HepG2 (cell line): ENCODE results near the gene MTOR. TPM values are rescaled to one million over a fixed set of nuclear protein-coding genes. Genes with fewer than 3 reads are reported as not detected.

Experiments used
- DR1 ChIP-seq: sonication (generic); formaldehyde crosslinking; IDR thresholded peaks from 2 replicates; pipeline ENCODE4 v1.8.0; 2021; ENCODE audit warnings: mild to moderate bottlenecking, missing genetic modification reagents, inconsistent platforms
- ELF4 ChIP-seq: sonication (generic); formaldehyde crosslinking; IDR thresholded peaks from 2 replicates; pipeline ENCODE4 v1.5.0; 2020; ENCODE audit warnings: missing genetic modification reagents, mild to moderate bottlenecking, moderate library complexity, borderline replicate concordance
- ZC3H4 ChIP-seq: sonication (generic); formaldehyde crosslinking; IDR thresholded peaks from 2 replicates; pipeline ENCODE4 v1.4.0; 2020; ENCODE audit warnings: missing genetic modification reagents, borderline replicate concordance
- ZNF224 ChIP-seq: sonication (generic); formaldehyde crosslinking; IDR thresholded peaks from 2 replicates; pipeline ENCODE4 v1.5.0; 2020; ENCODE audit warnings: mild to moderate bottlenecking, missing genetic modification reagents
- ZNF234 ChIP-seq: sonication (generic); formaldehyde crosslinking; conservative IDR thresholded peaks from 2 replicates; pipeline ENCODE4 v1.5.1; 2020; ENCODE audit warnings: mild to moderate bottlenecking, missing genetic modification reagents
- ZNF598 ChIP-seq: sonication (generic); formaldehyde crosslinking; IDR thresholded peaks from 2 replicates; pipeline ENCODE4 v1.5.1; 2020; ENCODE audit warnings: mild to moderate bottlenecking, missing genetic modification reagents, borderline replicate concordance
- ZNF770 ChIP-seq: sonication (generic); formaldehyde crosslinking; IDR thresholded peaks from 2 replicates; pipeline ENCODE4 v1.5.0; 2020; ENCODE audit warnings: mild to moderate bottlenecking, missing genetic modification reagents
- polyA plus RNA-seq, 8 experiments: library from polyadenylated mRNA; depleted of rRNA in 3 of 8; stranded (reverse) in 7 of 8; unstranded in 1 of 8; fragments of >200 nt; fragmentation: Illumina TruSeq in 4 of 8; extraction: Trizol in 4 of 8; gene quantifications; 2 replicates each; pipeline versions ENCODE4 v1.2.1 to v1.2.3, GENCODE V29; 2011 to 2016; ENCODE audit warnings: low read depth in 4 of 8, missing spikeins in 1 of 8, mixed read lengths in 1 of 8; ENCODE audit not compliant: insufficient read depth in 1 of 8
- total RNA-seq, 5 experiments: library from RNA; depleted of rRNA; stranded (reverse); fragments of >200 nt; fragmentation: Illumina TruSeq; extraction: Trizol; gene quantifications; 2 replicates each; pipeline ENCODE4 v1.2.3, GENCODE V29; 2016; ENCODE audit warnings: low read depth in 1 of 5
- TF ChIP-seq, protein P1 (sequence below): sonication (generic); formaldehyde crosslinking; IDR thresholded peaks from 2 replicates; pipeline ENCODE4 v1.4.0; 2020; ENCODE audit warnings: missing genetic modification reagents
- TF ChIP-seq, protein P2 (sequence below): sonication (generic); formaldehyde crosslinking; IDR thresholded peaks from 2 replicates; pipeline ENCODE4 v1.9.0; 2022; ENCODE audit warnings: missing genetic modification reagents, mild to moderate bottlenecking, borderline replicate concordance
- TF ChIP-seq, protein P3 (sequence below), 2 experiments: sonication (generic) in 1 of 2; formaldehyde crosslinking in 1 of 2; IDR thresholded peaks; 2 replicates each; pipeline versions ENCODE4 v1.5.1 to v1.6.1; 2011 to 2020; ENCODE audit warnings: borderline replicate concordance in 1 of 2, low read depth in 1 of 2, low read length in 1 of 2, mild to moderate bottlenecking in 1 of 2, missing genetic modification reagents in 1 of 2, moderate library complexity in 1 of 2
- TF ChIP-seq, protein P4 (sequence below): IDR thresholded peaks from 2 replicates; pipeline ENCODE4 v1.6.1; 2012; ENCODE audit warnings: inconsistent platforms
- TF ChIP-seq, protein P5 (sequence below): sonication (generic); formaldehyde crosslinking; IDR thresholded peaks from 2 replicates; pipeline ENCODE4 v1.8.0; 2022; ENCODE audit warnings: low read depth, missing genetic modification reagents
- TF ChIP-seq, protein P6 (sequence below): sonication (generic); formaldehyde crosslinking; IDR thresholded peaks from 2 replicates; pipeline ENCODE4 v1.8.0; 2022; ENCODE audit warnings: missing genetic modification reagents, mild to moderate bottlenecking, borderline replicate concordance

Gene MTOR
- total and polyA plus RNA-seq, 2 of the 13 experiments (the other 11 are each of a cell fraction or from before 2014, with no cell fraction given), result 24.6 to 34.6 TPM

DNA sequence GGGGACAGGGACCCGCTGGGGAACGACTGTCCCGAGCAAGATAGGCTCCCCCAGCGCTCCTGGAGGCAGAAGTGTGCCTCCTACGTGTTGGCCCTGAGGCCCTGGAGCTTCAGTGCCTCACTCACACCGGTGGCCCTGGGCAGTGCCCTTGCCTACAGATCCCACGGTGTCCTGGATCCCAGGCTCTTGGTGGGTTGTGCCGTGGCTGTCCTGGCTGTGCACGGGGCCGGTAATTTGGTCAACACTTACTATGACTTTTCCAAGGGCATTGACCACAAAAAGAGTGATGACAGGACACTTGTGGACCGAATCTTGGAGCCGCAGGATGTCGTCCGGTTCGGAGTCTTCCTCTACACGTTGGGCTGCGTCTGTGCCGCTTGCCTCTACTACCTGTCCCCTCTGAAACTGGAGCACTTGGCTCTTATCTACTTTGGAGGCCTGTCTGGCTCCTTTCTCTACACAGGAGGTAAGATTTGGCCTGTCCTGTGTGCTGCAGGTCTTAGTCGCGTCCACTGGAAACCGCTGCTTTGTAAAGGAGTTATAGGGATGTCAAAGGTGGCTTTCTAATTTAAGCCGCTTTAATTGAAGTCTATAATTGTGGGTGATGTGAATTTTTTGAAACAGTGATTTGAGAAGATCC, 11.4 kb upstream of the MTOR start (continued):
- TF ChIP-seq, protein P1, sequence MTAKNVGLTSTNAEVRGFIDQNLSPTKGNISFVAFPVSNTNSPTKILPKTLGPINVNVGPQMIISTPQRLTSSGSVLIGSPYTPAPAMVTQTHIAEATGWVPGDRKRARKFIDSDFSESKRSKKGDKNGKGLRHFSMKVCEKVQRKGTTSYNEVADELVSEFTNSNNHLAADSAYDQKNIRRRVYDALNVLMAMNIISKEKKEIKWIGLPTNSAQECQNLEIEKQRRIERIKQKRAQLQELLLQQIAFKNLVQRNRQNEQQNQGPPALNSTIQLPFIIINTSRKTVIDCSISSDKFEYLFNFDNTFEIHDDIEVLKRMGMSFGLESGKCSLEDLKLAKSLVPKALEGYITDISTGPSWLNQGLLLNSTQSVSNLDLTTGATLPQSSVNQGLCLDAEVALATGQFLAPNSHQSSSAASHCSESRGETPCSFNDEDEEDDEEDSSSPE (CRISPR knock-in tag), result no peak
- TF ChIP-seq ELF4 (CRISPR knock-in tag) (peak; percentile 53; the same call in 1 of the 2 replicates), DR1 (CRISPR knock-in tag) (0 out of 2 replicates have a peak, but pooled peaks have one; percentile 40), ZNF234 (CRISPR knock-in tag) (0 out of 2 replicates have a peak, but pooled peaks have one; percentile 10), ZNF224 (CRISPR knock-in tag) (peak; percentile 26; the same call in 1 of the 2 replicates), ZNF598 (CRISPR knock-in tag) (no peak), ZC3H4 (peak; percentile 85; the same call in 1 of the 2 replicates), ZNF770 (no peak)
- TF ChIP-seq, protein P2, sequence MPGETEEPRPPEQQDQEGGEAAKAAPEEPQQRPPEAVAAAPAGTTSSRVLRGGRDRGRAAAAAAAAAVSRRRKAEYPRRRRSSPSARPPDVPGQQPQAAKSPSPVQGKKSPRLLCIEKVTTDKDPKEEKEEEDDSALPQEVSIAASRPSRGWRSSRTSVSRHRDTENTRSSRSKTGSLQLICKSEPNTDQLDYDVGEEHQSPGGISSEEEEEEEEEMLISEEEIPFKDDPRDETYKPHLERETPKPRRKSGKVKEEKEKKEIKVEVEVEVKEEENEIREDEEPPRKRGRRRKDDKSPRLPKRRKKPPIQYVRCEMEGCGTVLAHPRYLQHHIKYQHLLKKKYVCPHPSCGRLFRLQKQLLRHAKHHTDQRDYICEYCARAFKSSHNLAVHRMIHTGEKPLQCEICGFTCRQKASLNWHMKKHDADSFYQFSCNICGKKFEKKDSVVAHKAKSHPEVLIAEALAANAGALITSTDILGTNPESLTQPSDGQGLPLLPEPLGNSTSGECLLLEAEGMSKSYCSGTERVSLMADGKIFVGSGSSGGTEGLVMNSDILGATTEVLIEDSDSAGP (CRISPR knock-in tag), result peak; percentile 62; the same call in 1 of the 2 replicates
- TF ChIP-seq, protein P3, sequence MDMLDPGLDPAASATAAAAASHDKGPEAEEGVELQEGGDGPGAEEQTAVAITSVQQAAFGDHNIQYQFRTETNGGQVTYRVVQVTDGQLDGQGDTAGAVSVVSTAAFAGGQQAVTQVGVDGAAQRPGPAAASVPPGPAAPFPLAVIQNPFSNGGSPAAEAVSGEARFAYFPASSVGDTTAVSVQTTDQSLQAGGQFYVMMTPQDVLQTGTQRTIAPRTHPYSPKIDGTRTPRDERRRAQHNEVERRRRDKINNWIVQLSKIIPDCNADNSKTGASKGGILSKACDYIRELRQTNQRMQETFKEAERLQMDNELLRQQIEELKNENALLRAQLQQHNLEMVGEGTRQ (IDR thresholded peaks at IDR 0.05; ENCODE audit: low read depth, low read length), result no peak
- TF ChIP-seq, protein P3 (CRISPR knock-in tag; IDR thresholded peaks at IDR 0.05; ENCODE audit: borderline replicate concordance), result peak; percentile 31; the same call in 1 of the 2 replicates
- TF ChIP-seq, protein P4, sequence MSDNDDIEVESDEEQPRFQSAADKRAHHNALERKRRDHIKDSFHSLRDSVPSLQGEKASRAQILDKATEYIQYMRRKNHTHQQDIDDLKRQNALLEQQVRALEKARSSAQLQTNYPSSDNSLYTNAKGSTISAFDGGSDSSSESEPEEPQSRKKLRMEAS, result 0 out of 2 replicates have a peak, but pooled peaks have one; percentile 5
- TF ChIP-seq, protein P5, sequence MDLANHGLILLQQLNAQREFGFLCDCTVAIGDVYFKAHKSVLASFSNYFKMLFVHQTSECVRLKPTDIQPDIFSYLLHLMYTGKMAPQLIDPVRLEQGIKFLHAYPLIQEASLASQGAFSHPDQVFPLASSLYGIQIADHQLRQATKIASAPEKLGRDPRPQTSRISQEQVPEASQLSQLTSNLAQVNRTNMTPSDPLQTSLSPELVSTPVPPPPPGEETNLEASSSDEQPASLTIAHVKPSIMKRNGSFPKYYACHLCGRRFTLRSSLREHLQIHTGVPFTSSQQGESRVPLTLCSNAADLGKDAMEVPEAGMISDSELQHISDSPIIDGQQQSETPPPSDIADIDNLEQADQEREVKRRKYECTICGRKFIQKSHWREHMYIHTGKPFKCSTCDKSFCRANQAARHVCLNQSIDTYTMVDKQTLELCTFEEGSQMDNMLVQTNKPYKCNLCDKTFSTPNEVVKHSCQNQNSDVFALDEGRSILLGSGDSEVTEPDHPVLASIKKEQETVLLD (CRISPR knock-in tag), result 0 out of 2 replicates have a peak, but pooled peaks have one; percentile 11
- TF ChIP-seq, protein P6, sequence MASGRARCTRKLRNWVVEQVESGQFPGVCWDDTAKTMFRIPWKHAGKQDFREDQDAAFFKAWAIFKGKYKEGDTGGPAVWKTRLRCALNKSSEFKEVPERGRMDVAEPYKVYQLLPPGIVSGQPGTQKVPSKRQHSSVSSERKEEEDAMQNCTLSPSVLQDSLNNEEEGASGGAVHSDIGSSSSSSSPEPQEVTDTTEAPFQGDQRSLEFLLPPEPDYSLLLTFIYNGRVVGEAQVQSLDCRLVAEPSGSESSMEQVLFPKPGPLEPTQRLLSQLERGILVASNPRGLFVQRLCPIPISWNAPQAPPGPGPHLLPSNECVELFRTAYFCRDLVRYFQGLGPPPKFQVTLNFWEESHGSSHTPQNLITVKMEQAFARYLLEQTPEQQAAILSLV (CRISPR knock-in tag), result 0 out of 2 replicates have a peak, but pooled peaks have one; percentile 57
